ENCODE results near the gene LARP7. TPM values are rescaled to one million over a fixed set of nuclear protein-coding genes. Genes with fewer than 3 reads are reported as not detected.

LARP7 gene
- 16.9 and 36.7 TPM in 2 replicates for total RNA-seq

GRCh38 chr4:112636688-112637551, at the start of gene LARP7, which contains the start of gene ZGRF1:
TSS of gene LARP7 (plus strand) at chr4:112637143. CDS start at chr4:112644670, 7,527 bp downstream.
TSS of gene ZGRF1 (minus strand) at chr4:112636909. CDS start at chr4:112633176, 3,733 bp downstream.

Other genes with a start within 250 kb of the LARP7 start
- not detected in 2 replicates for gene NEUROG2, start 121.0 kb upstream of the LARP7 start, total RNA-seq
- gene ZGRF1, start 234 bp upstream of the LARP7 start, total RNA-seq = 3.0 and 16.1 TPM in 2 replicates

Data from smooth muscle cell of trachea (primary cell).